C1 segment of cervical spinal cord (tissue), 14 donors: Measurements from ENCODE around the gene PLCH2.

Experiments
- DNase-seq, 14 donors: peaks; one replicate each; lab custom pipeline; 2025; lab: John Stamatoyannopoulos, UW

PLCH2 gene

DNA sequence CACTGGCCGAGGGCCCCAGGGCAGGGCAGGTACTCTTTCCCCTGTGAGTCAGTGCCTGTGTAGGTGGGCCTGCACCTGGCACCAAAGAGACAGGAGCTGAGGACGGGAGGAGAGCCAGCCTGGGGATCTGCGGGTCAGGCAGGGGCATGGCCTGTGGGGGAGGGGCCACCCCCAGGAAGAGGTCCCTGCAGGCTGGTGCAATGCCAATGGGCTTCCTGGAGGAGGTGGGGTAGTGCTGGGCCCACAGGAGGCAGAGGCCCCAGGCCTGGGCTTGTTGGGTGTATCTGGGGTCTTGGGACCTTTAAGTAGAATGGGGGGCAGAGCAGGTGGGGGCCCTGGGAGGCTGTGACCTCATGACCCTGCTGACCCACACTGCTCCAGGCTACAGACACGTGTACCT, 23.2 kb downstream of the PLCH2 start:
- DNase-seq: no peak

- no peak for DNase-seq
Observed at GRCh38 chr1:2499986-2500596, 24.0 kb downstream of the PLCH2 start.

DNA sequence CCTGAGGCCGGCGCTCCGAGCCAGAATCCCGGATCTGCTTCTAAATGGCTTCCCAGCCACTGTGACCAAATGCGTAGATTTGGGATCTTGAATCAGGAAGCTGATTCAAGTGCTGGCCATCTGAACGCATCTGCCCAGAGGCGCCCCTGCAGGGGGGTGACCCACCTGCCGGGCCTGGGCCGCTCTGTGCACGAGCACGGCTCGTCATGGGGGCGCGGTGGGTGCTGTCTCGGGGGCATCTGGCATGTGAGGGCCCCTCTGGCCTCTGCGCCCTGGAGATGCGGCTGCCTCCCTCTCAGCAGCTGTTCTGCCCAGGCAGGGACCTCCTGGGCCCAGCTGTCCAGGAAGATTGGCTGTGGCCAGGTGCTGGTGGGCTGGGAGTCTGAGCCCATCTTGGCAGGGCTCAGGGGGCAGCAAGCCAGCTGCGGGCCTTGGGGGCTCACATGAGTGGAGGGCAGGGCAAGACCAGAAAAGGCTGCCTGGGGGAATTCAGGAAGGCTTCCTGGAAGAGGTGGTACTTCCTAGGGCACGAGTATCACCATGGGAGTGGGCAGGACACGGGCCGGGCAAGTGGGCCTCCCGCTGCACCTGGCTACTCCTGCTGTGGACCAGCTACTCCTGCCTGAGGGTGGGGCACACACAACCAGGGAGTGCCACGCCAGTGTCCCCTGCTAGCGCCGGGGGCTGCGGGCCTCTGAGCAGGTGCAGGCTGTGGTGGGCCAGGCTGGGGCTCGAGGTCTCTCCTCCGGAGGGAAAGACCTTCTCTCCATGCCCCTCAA, 25.1 kb downstream of the PLCH2 start:
- no peak for DNase-seq

DNA sequence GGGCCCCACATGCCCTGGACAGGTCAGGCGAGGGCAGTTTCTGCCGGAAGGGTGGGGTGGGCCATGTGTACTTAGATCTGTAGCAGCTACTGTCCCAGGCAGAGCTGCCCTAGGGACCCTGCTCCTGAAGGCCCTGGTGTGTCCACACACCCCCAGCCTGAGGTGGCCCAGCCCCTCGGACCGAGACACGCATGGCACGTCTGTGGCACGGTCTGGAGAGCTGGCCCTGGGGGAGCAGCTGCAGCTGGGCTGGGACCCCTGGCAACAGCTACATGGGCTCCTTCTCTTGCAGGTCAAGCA, 25.7 kb downstream of the PLCH2 start:
- DNase-seq: no peak

DNA sequence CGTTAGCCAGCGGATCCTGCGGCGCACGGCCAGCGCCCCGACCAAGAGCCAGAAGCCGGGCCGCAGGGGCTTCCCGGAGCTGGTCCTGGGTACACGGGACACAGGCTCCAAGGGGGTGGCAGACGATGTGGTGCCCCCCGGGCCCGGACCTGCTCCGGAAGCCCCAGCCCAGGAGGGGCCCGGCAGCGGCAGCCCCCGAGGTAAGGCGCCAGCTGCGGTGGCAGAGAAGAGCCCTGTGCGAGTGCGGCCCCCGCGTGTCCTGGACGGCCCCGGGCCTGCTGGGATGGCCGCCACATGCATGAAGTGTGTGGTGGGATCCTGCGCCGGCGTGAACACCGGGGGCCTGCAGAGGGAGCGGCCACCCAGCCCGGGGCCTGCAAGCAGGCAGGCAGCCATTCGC, 26.1 kb downstream of the PLCH2 start:
- DNase-seq: no peak

GRCh38 chr1:2502661-2503553, 26.8 kb downstream of the PLCH2 start:
- no peak for DNase-seq

DNA sequence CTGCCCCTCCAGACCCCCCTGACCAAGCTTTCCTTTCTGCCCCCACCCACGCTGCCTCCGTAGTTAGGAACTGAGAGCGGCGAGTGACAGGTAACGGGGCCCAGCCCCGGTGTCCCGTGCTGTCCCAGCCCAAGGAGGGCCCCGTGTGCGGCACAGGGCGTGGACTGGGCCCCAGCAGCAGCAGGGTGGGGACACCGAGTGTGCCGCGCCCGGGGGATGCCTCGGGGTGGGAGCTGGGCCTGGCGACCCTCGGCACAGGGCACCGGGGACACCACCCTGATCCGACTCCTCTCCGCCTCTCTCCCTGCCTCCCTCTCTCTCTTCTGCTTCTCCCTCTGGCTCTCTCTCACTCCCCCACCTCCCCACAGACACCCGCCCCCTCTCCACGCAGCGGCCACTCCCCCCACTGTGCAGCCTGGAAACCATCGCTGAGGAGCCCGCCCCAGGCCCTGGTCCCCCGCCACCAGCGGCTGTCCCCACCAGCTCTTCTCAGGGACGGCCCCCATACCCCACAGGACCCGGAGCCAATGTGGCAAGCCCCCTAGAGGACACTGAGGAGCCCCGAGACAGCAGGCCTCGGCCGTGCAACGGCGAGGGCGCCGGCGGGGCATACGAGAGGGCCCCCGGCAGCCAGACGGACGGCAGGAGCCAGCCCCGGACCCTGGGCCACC, 27.6 kb downstream of the PLCH2 start:
- DNase-seq: no peak

DNA sequence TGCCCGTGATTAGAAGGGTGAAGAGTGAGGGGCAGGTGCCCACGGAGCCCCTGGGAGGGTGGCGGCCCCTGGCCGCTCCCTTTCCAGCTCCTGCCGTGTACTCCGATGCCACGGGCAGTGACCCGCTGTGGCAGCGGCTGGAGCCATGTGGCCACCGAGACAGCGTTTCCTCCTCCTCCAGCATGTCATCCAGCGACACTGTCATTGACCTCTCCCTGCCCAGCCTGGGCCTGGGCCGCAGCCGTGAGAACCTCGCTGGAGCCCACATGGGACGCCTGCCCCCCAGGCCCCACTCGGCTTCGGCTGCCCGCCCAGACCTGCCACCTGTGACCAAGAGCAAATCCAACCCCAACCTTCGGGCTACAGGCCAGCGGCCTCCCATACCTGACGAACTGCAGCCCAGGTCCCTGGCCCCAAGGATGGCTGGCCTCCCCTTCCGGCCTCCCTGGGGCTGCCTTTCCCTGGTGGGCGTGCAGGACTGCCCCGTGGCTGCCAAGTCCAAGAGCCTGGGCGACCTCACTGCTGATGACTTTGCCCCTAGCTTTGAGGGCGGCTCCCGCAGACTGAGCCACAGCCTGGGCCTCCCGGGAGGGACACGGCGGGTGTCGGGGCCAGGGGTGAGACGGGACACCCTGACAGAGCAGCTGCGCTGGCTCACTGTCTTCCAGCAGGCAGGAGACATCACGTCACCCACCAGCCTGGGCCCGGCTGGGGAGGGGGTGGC, 28.3 kb downstream of the PLCH2 start:
- DNase-seq: no peak

DNA sequence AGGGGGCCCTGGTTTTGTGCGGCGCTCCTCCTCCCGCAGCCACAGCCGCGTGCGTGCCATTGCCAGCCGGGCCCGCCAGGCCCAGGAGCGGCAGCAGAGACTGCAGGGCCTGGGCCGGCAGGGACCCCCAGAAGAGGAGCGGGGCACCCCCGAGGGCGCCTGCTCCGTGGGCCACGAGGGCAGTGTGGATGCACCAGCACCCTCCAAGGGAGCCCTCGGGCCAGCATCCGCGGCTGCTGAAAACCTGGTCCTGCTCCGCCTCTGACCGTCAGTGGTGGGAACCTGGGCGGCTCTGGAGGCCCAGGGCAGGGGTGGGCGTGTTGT, 28.8 kb downstream of the PLCH2 start:
- no peak for DNase-seq

DNA sequence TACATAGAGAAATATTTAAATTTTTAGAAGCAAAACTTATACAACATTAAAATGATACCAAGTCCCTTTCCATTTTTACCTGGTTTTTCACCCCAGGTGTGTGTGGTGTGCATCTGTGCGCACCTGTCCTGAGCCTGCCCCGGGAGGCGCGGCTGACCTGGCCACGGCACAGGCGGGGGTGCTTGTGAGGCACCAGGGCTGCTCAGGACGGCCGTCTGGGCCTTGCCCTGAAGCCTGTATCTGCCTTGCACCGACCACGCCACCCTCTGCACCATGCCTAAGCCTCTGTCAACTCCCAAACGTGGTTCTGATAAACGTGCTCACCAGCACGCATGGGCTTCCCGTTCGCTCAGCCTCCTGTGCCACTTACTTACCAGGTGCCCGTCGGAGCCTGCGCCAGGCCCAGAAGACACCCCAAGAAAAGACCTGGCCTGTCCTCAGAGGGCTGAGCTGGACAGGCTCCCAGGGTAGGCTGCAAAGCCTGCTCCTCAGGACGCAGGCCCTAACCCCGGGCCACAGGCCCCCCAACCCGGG, 29.4 kb downstream of the PLCH2 start:
- no peak for DNase-seq

- no peak for DNase-seq
Observed at GRCh38 chr1:2506007-2506860, 30.1 kb downstream of the PLCH2 start.

DNA sequence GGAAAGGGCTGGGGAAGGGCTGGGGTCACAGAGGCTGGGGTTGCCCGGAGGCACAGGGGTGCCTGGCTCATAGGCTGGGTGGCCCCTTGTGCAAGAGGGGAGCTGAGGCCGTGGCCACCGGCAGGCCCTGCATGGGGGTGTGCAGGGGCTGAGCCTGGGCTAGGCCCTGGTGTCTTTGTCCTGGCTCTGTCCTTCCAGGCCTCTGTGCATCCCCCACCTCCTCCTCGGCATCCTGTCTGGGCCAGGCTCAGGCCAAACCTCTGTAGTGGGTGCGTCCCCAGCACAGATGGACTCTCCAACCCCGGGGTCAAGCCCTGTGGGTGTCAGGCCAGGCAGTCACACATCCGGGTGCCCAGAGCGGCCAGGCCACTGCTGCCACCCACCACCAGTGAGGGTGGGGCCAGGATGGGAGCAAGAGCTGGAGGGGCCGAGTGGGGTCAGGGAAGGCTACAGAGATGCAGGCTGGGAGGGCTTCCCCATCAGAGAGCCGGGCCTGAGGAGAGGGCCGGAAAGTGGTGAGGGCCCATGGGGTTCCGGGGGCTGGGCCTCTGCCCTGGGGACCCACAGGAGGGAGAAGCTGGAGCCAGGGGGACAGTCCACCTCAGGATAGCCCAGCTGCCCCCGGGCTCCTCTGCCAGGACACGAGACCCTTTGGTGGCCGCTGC, 30.9 kb downstream of the PLCH2 start:
- DNase-seq: no peak

GRCh38 chr1:2507744-2508155, 31.7 kb downstream of the PLCH2 start:
- no peak for DNase-seq

DNA sequence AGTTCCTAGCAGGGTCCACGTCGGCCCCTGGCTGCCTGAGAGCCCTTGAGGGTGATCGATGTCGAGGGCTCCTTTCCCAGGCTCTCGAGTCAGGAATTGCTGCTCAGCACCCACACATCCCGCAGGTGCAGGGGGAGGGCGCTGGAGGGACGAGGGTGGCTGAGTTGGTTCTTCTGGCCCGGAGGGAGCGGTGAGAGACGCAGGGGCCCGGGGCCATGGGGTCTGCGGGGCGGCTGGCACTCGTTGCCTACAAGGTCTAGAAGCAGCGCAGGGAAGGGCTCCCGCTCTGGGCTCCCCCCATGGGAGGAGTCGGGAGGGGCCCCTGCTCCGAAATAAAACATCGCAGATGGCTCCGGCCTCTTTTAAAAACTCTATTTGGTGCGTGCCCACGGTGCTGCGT, 32.1 kb downstream of the PLCH2 start:
- no peak for DNase-seq

DNA sequence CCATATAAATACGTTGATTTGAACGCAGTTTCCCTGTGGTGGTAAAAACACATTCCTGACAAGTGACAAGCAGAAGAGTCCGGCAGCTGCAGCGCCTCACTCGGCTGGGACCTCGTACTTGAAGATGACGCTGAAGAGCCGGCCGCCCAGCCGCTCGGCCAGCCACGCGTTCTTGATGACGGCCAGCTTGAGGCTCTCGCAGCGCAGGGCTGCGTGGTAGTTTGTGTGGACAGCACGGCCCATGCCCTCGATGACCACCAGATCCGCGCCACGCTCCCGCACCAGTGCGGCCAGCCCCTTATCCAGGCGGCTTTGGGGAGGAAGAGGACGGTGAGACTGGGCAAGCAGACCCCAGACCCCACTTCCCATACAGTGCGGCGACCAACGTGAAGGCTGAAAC, 32.7 kb downstream of the PLCH2 start:
- DNase-seq: no peak

DNA sequence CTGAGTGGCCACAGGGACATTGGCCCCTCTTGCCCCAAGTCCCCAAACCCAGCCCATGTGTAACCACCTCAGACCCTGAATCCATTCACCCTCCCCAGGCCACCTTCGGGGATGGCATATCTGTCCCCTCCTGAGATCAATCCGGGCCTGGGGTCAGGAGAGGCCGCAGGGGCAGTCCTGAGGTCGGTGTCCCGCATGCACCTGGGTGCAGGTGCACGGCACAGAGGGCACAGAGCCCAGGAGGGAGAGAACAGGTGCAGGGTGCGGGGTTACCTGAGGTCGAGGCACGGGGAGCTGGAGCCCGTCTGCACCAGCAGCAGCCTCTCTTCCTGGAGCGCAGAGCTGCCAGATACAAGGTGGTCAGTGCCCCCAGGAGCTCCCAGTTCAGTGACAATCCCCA, 33.5 kb downstream of the PLCH2 start:
- no peak for DNase-seq

GRCh38 chr1:2510366-2511155, 34.5 kb downstream of the PLCH2 start:
- DNase-seq: no peak

- DNase-seq: no peak
Observed at GRCh38 chr1:2512862-2513421, 36.9 kb downstream of the PLCH2 start.
